K562 (cell line): ENCODE measurements around the gene SHC1. TPM values are rescaled to one million over a fixed set of nuclear protein-coding genes. Genes with fewer than 3 reads are reported as not detected.

Experiments
- AFF1 ChIP-seq, 2 experiments: fragments of 450-650 bp; IDR thresholded peaks; 2 replicates each; pipeline ENCODE4 v1.6.1; 2018; ENCODE audit warnings: mild to moderate bottlenecking in 2 of 2, low read depth in 1 of 2; ENCODE audit not compliant: partially characterized antibody in 2 of 2
- DIDO1 ChIP-seq: fragments of 450-650 bp; IDR thresholded peaks from 2 replicates; pipeline ENCODE4 v1.6.1; 2016; ENCODE audit warnings: low read depth, missing biosample characterization, missing genetic modification characterization
- E2F8 ChIP-seq: fragments of 450-650 bp; IDR thresholded peaks from 2 replicates; pipeline ENCODE4 v1.7.1; 2018; ENCODE audit warnings: mild to moderate bottlenecking, low read depth; ENCODE audit not compliant: partially characterized antibody
- EGR1 ChIP-seq: fragments of 450-650 bp; conservative IDR thresholded peaks from 2 replicates; pipeline ENCODE4 v1.6.1; 2017; ENCODE audit warnings: mild to moderate bottlenecking
- FOXK1 ChIP-seq: sonication (generic); formaldehyde crosslinking; IDR thresholded peaks from 2 replicates; pipeline ENCODE4 v1.8.0; 2022; ENCODE audit warnings: missing genetic modification reagents, mild to moderate bottlenecking, borderline replicate concordance
- GABPB1 ChIP-seq: sonication (generic); formaldehyde crosslinking; IDR thresholded peaks from 2 replicates; pipeline ENCODE4 v1.8.0; 2022; ENCODE audit warnings: mild to moderate bottlenecking, missing genetic modification reagents
- RBM14 ChIP-seq: fragments of 200-400 bp; formaldehyde crosslinking; IDR thresholded peaks from 2 replicates; pipeline ENCODE4 v1.6.1; 2018; ENCODE audit warnings: low read depth, mild to moderate bottlenecking, low read length, moderate library complexity, borderline replicate concordance; ENCODE audit not compliant: insufficient read depth
- RBM25 ChIP-seq: fragments of 200-400 bp; formaldehyde crosslinking; IDR thresholded peaks from 2 replicates; pipeline ENCODE4 v1.6.1; 2018; ENCODE audit warnings: low read length, low read depth, moderate library complexity; ENCODE audit not compliant: severe bottlenecking
- RFX1 ChIP-seq: fragments of 450-650 bp; IDR thresholded peaks from 2 replicates; pipeline ENCODE4 v1.6.1; 2016; ENCODE audit warnings: mild to moderate bottlenecking, moderate library complexity
- SAFB2 ChIP-seq: fragments of 200-400 bp; formaldehyde crosslinking; IDR thresholded peaks from 2 replicates; pipeline ENCODE4 v1.6.1; 2018; ENCODE audit warnings: borderline replicate concordance, low read length, low read depth, moderate library complexity; ENCODE audit not compliant: severe bottlenecking
- SMAD3 ChIP-seq: fragments of 450-650 bp; formaldehyde crosslinking; conservative IDR thresholded peaks from 2 replicates; pipeline ENCODE4 v1.4.0; 2020; ENCODE audit warnings: mild to moderate bottlenecking
- UBTF ChIP-seq, 2 experiments: IDR thresholded peaks; 2 replicates each; pipeline ENCODE4 v1.6.1; 2012; ENCODE audit warnings: improper control_type of control experiment in 2 of 2, low read depth in 2 of 2, low read length in 2 of 2, borderline replicate concordance in 1 of 2
- ZBTB8A ChIP-seq: fragments of 450-650 bp; IDR thresholded peaks from 2 replicates; pipeline ENCODE4 v1.6.1; 2018; ENCODE audit warnings: mild to moderate bottlenecking, moderate library complexity; ENCODE audit not compliant: partially characterized antibody
- ZBTB9 ChIP-seq: fragments of 450-650 bp; formaldehyde crosslinking; IDR thresholded peaks from 2 replicates; pipeline ENCODE4 v1.4.0; 2020; ENCODE audit warnings: mild to moderate bottlenecking, moderate library complexity
- ZNF431 ChIP-seq: sonication (generic); formaldehyde crosslinking; IDR thresholded peaks from 2 replicates; pipeline ENCODE4 v1.8.0; 2022; ENCODE audit warnings: mild to moderate bottlenecking, missing genetic modification reagents
- polyA plus RNA-seq, 8 experiments: library from polyadenylated mRNA; depleted of rRNA in 4 of 8; stranded (reverse) in 5 of 8; unstranded in 3 of 8; fragments of >200 nt; fragmentation: Nextera tagmentation in 2 of 8; fragmentation: Illumina TruSeq in 1 of 8; extraction: Ambion mirVana in 2 of 8; extraction: Trizol in 1 of 8; gene quantifications; 2 replicates each; pipeline versions ENCODE4 v1.2.1 to v1.2.3, GENCODE V29; 2011 to 2014; ENCODE audit warnings: inconsistent platforms in 1 of 8, missing spikeins in 1 of 8
- total RNA-seq, 7 experiments: library from RNA; depleted of rRNA in 6 of 7; stranded (reverse); fragments of >200 nt in 6 of 7; fragmentation: Illumina TruSeq in 2 of 7; extraction: Trizol in 2 of 7; gene quantifications; 2 replicates each; pipeline versions ENCODE4 v1.2.1 to v1.2.3, GENCODE V29; 2011 to 2021; ENCODE audit warnings: low replicate concordance in 1 of 7

SHC1 gene
- total and polyA plus RNA-seq, 9 of the 15 experiments (the other 6 are each of a cell fraction or from before 2014, with no cell fraction given): 4.1 to 113 (median 51.9) TPM

GRCh38 chr1:154982897-154983648 is 12.5 kb upstream of the SHC1 start, which contains the start of gene FLAD1 (continued):
- TF ChIP-seq AFF1 (IDR thresholded peaks at IDR 0.05; ENCODE audit: low read depth in 1 of 2, partially characterized antibody in 2 of 2) (peak in 1 of 2 experiments; percentile 34), GABPB1 (CRISPR knock-in tag) (peak; percentile 95), E2F8 (peak; percentile 98), SAFB2 (no peak), ZBTB9 (CRISPR knock-in tag) (peak; percentile 59; the same call in 1 of the 2 replicates), EGR1 (peak; percentile 92), RFX1 (peak; percentile 81), UBTF (IDR thresholded peaks at IDR 0.05; ENCODE audit: borderline replicate concordance in 1 of 2, low read depth in 2 of 2, low read length in 2 of 2) (0 out of 4 replicates have a peak, but pooled peaks of 1 of the 2 experiments have one; percentile 47), ZNF431 (CRISPR knock-in tag) (no peak), RBM14 (no peak), FOXK1 (CRISPR knock-in tag) (0 out of 2 replicates have a peak, but pooled peaks have one; percentile 39), RBM25 (peak; percentile 99), ZBTB8A (no peak), DIDO1 (peak; percentile 65), SMAD3 (CRISPR knock-in tag) (0 out of 2 replicates have a peak, but pooled peaks have one; percentile 28)
